Measurements from ENCODE around the gene GLUL. TPM values are rescaled to one million over a fixed set of nuclear protein-coding genes. Genes with fewer than 3 reads are reported as not detected.
A peak's percentile ranks its signal among the peaks of the same experiment; 100 is the strongest.

GLUL gene
- total RNA-seq, 2 experiments from 2014 or later, result 71.5 to 73.1 TPM

- CTCF ChIA-PET, result no interaction called here
- H3K27ac Mint-ChIP-seq, result no peak overlapping the region
- peaks cover 5% of the 10 kb centered on the region for H3K9me3 Mint-ChIP-seq
- H3K4me3 Mint-ChIP-seq, result no peak overlapping the region
- intact Hi-C loops (cut with micrococcal nuclease), result no loop called here
- peaks cover 29% of the 10 kb centered on the region for H3K27me3 Mint-ChIP-seq (ENCODE audit: low read depth)
- H3K36me3 Mint-ChIP-seq (ENCODE audit: low read depth), result no peaks in the 10 kb centered on the region
- DNase-seq, result no peak
- H3K4me1 Mint-ChIP-seq (ENCODE audit: low read depth), result no peaks in the 10 kb centered on the region
These were observed 18.5 kb upstream of the GLUL start for GRCh38 chr1:182410138-182410537.

- no peaks in the 10 kb centered on the region for H3K4me1 Mint-ChIP-seq (ENCODE audit: low read depth)
- no peaks in the 10 kb centered on the region for H3K36me3 Mint-ChIP-seq (ENCODE audit: low read depth)
- peaks cover 5% of the 10 kb centered on the region for H3K9me3 Mint-ChIP-seq
- no peak for DNase-seq
- H3K27ac Mint-ChIP-seq, result no peak overlapping the region
- intact Hi-C loops (cut with micrococcal nuclease), result no loop called here
- CTCF ChIA-PET, result interaction anchor here (0.6 to 1.1 kb wide), 3 partner anchors 12 to 1641 kb away, joined by 3 to 5 read pairs (median 3); no protein-coding TSS in a partner anchor
- H3K27me3 Mint-ChIP-seq (ENCODE audit: low read depth), result peaks cover 23% of the 10 kb centered on the region
- H3K4me3 Mint-ChIP-seq, result no peak overlapping the region
These were observed 17.0 kb upstream of the GLUL start for GRCh38 chr1:182408435-182409075.

GRCh38 chr1:182407724-182408123, 16.1 kb upstream of the GLUL start:
- Mint-ChIP-seq H3K36me3 (ENCODE audit: low read depth) (no peaks in the 10 kb centered on the region), H3K27ac (no peak overlapping the region), H3K27me3 (ENCODE audit: low read depth) (peaks cover 24% of the 10 kb centered on the region), H3K4me3 (no peak overlapping the region), H3K4me1 (ENCODE audit: low read depth) (no peaks in the 10 kb centered on the region), H3K9me3 (peaks cover 5% of the 10 kb centered on the region)
- DNase-seq, result no peak
- CTCF ChIA-PET, result interaction anchor here (0.9 to 1.9 kb wide), 3 partner anchors 11 to 322 kb away, joined by 3 to 5 read pairs (median 5); no protein-coding TSS in a partner anchor
- intact Hi-C loops (cut with micrococcal nuclease), result no loop called here

- H3K4me3 Mint-ChIP-seq, result no peak overlapping the region
- DNase-seq, result no peak
- peaks cover 24% of the 10 kb centered on the region for H3K27me3 Mint-ChIP-seq (ENCODE audit: low read depth)
- H3K9me3 Mint-ChIP-seq, result peaks cover 5% of the 10 kb centered on the region
- CTCF ChIA-PET, result interaction anchor here (1.4 to 1.9 kb wide), 3 partner anchors 10 to 321 kb away, joined by 5 to 10 read pairs (median 9); no protein-coding TSS in a partner anchor
- intact Hi-C loops (cut with micrococcal nuclease), result no loop called here
- H3K4me1 Mint-ChIP-seq (ENCODE audit: low read depth), result no peaks in the 10 kb centered on the region
- H3K27ac Mint-ChIP-seq, result no peak overlapping the region
- no peaks in the 10 kb centered on the region for H3K36me3 Mint-ChIP-seq (ENCODE audit: low read depth)
These were observed 14.4 kb upstream of the GLUL start for GRCh38 chr1:182406012-182406411.

- H3K27ac Mint-ChIP-seq, result no peak overlapping the region
- CTCF ChIA-PET, result interaction anchor here (1.4 to 1.5 kb wide), 2 partner anchors 9 to 262 kb away, joined by 9 to 10 read pairs; no protein-coding TSS in a partner anchor
- intact Hi-C loops (cut with micrococcal nuclease), result no loop called here
- no peak for DNase-seq
- H3K9me3 Mint-ChIP-seq, result peaks cover 5% of the 10 kb centered on the region
- peaks cover 23% of the 10 kb centered on the region for H3K27me3 Mint-ChIP-seq (ENCODE audit: low read depth)
- H3K4me1 Mint-ChIP-seq (ENCODE audit: low read depth), result no peaks in the 10 kb centered on the region
- no peaks in the 10 kb centered on the region for H3K36me3 Mint-ChIP-seq (ENCODE audit: low read depth)
- H3K4me3 Mint-ChIP-seq, result no peak overlapping the region
These were observed 14.0 kb upstream of the GLUL start for GRCh38 chr1:182405578-182405977.

GRCh38 chr1:182404781-182405180, 13.2 kb upstream of the GLUL start:
- intact Hi-C loops (cut with micrococcal nuclease), result no loop called here
- no peaks in the 10 kb centered on the region for H3K4me1 Mint-ChIP-seq (ENCODE audit: low read depth)
- H3K27me3 Mint-ChIP-seq (ENCODE audit: low read depth), result peaks cover 18% of the 10 kb centered on the region
- no peaks in the 10 kb centered on the region for H3K36me3 Mint-ChIP-seq (ENCODE audit: low read depth)
- peaks cover 5% of the 10 kb centered on the region for H3K9me3 Mint-ChIP-seq
- H3K27ac Mint-ChIP-seq, result no peak overlapping the region
- DNase-seq, result no peak
- CTCF ChIA-PET, result interaction anchor here (0.7 to 1.5 kb wide), 3 partner anchors 8 to 340 kb away, joined by 3 to 10 read pairs (median 9); no protein-coding TSS in a partner anchor
- H3K4me3 Mint-ChIP-seq, result no peak overlapping the region

- H3K4me1 Mint-ChIP-seq (ENCODE audit: low read depth), result no peaks in the 10 kb centered on the region
- no peak within 1 kb of the TSS for H3K4me3 Mint-ChIP-seq
- intact Hi-C loops (cut with micrococcal nuclease), result no loop called here
- H3K27me3 Mint-ChIP-seq (ENCODE audit: low read depth), result peaks cover 4% of the 10 kb centered on the region
- DNase-seq, result no peak
- CTCF ChIA-PET, result interaction anchor here (1.4 to 5.5 kb wide), 4 partner anchors 257 to 320 kb away, joined by 3 to 106 read pairs (median 18); no protein-coding TSS in a partner anchor
- no peaks in the 10 kb centered on the region for H3K36me3 Mint-ChIP-seq (ENCODE audit: low read depth)
- no peak within 1 kb of the TSS for H3K27ac Mint-ChIP-seq
- peaks cover 3% of the 10 kb centered on the region for H3K9me3 Mint-ChIP-seq
These were observed 9.0 kb upstream of the GLUL start, which contains the start of gene TEDDM1 for GRCh38 chr1:182400567-182400966. TSS of gene TEDDM1 (minus strand) at chr1:182400667. CDS start at chr1:182400485, 182 bp downstream.

GRCh38 chr1:182397653-182398393, 6.2 kb upstream of the GLUL start:
- Mint-ChIP-seq H3K27me3 (ENCODE audit: low read depth) (no peaks in the 10 kb centered on the region), H3K4me1 (ENCODE audit: low read depth) (no peaks in the 10 kb centered on the region), H3K9me3 (no peaks in the 10 kb centered on the region), H3K36me3 (ENCODE audit: low read depth) (no peaks in the 10 kb centered on the region), H3K4me3 (no peak overlapping the region), H3K27ac (no peak overlapping the region)
- DNase-seq, result no peak
- CTCF ChIA-PET, result interaction anchor here (0.6 to 5.5 kb wide), 9 partner anchors 18 to 314 kb away, joined by 3 to 153 read pairs (median 4); no protein-coding TSS in a partner anchor
- intact Hi-C loops (cut with micrococcal nuclease), result no loop called here

GRCh38 chr1:182395906-182396305, 4.3 kb upstream of the GLUL start:
- intact Hi-C loops (cut with micrococcal nuclease), result loop anchor here (1.0 kb wide), 4 partner anchors 95 to 917 kb away; no protein-coding TSS in a partner anchor
- Mint-ChIP-seq H3K27ac (no peak overlapping the region), H3K4me1 (ENCODE audit: low read depth) (peaks cover 3% of the 10 kb centered on the region), H3K4me3 (no peak overlapping the region), H3K36me3 (ENCODE audit: low read depth) (peaks cover 3% of the 10 kb centered on the region), H3K9me3 (no peaks in the 10 kb centered on the region), H3K27me3 (ENCODE audit: low read depth) (no peaks in the 10 kb centered on the region)
- CTCF ChIA-PET, result interaction anchor here (0.9 to 5.5 kb wide), 18 partner anchors 9 to 338 kb away, joined by 3 to 153 read pairs (median 4); no protein-coding TSS in a partner anchor
- DNase-seq, result no peak

- no peaks in the 10 kb centered on the region for H3K9me3 Mint-ChIP-seq
- no peaks in the 10 kb centered on the region for H3K27me3 Mint-ChIP-seq (ENCODE audit: low read depth)
- intact Hi-C loops (cut with micrococcal nuclease), result no loop called here
- H3K27ac Mint-ChIP-seq, result no peak overlapping the region
- peaks cover 11% of the 10 kb centered on the region for H3K36me3 Mint-ChIP-seq (ENCODE audit: low read depth)
- no peak for DNase-seq
- H3K4me3 Mint-ChIP-seq, result no peak overlapping the region
- CTCF ChIA-PET, result interaction anchor here (1.0 to 3.1 kb wide), 4 partner anchors 87 to 915 kb away, joined by 3 to 13 read pairs (median 4); no protein-coding TSS in a partner anchor
- peaks cover 14% of the 10 kb centered on the region for H3K4me1 Mint-ChIP-seq (ENCODE audit: low read depth)
These were observed 2.6 kb upstream of the GLUL start for GRCh38 chr1:182394055-182394775.

GRCh38 chr1:182392050-182393028, 749 bp upstream of the GLUL start:
- CTCF ChIA-PET, result interaction anchor here (1.2 to 1.4 kb wide), 3 partner anchors 249 to 312 kb away, joined by 5 to 6 read pairs (median 6); no protein-coding TSS in a partner anchor
- intact Hi-C loops (cut with micrococcal nuclease), result no loop called here
- peak; percentile 22 for DNase-seq
- no peak overlapping the region for H3K27ac Mint-ChIP-seq
- H3K9me3 Mint-ChIP-seq, result no peaks in the 10 kb centered on the region
- H3K4me3 Mint-ChIP-seq, result peak overlapping the region; percentile 87
- H3K36me3 Mint-ChIP-seq (ENCODE audit: low read depth), result peaks cover 12% of the 10 kb centered on the region
- peaks cover 18% of the 10 kb centered on the region for H3K4me1 Mint-ChIP-seq (ENCODE audit: low read depth)
- H3K27me3 Mint-ChIP-seq (ENCODE audit: low read depth), result no peaks in the 10 kb centered on the region
